Fibroblast of skin of right quadriceps (primary cell): ENCODE results near the gene PDX1.

Experiments
- DNase-seq: peaks from one replicate; pipeline ENCODE4 v3.0.0-alpha.2; 2013

PDX1 gene

GRCh38 chr13:27922883-27923612 lies 3.2 kb downstream of the PDX1 start:
- no peak for DNase-seq

GRCh38 chr13:27923794-27924528 lies 4.2 kb downstream of the PDX1 start:
- DNase-seq = no peak

DNA sequence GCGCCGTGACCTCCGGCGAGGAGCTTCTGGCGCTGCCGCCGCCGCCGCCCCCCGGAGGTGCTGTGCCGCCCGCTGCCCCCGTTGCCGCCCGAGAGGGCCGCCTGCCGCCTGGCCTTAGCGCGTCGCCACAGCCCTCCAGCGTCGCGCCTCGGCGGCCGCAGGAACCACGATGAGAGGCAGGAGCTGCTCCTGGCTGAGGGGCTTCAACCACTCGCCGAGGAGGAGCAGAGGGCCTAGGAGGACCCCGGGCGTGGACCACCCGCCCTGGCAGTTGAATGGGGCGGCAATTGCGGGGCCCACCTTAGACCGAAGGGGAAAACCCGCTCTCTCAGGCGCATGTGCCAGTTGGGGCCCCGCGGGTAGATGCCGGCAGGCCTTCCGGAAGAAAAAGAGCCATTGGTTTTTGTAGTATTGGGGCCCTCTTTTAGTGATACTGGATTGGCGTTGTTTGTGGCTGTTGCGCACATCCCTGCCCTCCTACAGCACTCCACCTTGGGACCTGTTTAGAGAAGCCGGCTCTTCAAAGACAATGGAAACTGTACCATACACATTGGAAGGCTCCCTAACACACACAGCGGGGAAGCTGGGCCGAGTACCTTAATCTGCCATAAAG lies 4.8 kb downstream of the PDX1 start:
- no peak for DNase-seq

DNA sequence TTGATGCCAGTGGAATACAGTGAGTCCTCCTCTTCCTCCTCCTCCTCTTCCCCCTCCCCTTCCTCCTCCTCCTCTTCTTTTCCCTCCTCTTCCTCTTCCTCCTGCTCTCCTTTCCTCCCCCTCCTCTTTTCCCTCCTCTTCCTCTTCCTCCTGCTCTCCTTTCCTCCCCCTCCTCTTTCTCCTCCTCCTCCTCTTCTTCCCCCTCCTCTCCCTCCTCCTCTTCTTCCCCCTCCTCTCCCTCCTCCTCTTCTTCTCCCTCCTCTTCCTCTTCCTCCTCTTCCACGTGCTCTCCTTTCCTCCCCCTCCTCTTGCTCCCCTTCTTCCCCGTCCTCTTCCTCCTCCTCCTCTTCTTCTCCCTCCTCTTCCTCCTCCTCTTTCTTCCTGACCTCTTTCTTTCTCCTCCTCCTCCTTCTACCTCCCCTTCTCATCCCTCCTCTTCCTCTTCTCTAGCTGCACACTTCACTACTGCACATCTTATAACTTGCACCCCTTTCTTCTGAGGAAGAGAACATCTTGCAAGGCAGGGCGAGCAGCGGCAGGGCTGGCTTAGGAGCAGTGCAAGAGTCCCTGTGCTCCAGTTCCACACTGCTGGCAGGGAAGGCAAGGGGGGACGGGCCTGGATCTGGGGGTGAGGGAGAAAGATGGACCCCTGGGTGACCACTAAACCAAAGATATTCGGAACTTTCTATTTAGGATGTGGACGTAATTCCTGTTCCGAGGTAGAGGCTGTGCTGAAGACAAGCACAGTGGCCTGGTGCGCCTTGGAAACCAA lies 5.6 kb downstream of the PDX1 start:
- DNase-seq = no peak

GRCh38 chr13:27926644-27927434 lies 7.0 kb downstream of the PDX1 start:
- no peak for DNase-seq

GRCh38 chr13:27927444-27928352 lies 7.9 kb downstream of the PDX1 start:
- DNase-seq = no peak

GRCh38 chr13:27928353-27928804 lies 8.6 kb downstream of the PDX1 start:
- DNase-seq = no peak

DNA sequence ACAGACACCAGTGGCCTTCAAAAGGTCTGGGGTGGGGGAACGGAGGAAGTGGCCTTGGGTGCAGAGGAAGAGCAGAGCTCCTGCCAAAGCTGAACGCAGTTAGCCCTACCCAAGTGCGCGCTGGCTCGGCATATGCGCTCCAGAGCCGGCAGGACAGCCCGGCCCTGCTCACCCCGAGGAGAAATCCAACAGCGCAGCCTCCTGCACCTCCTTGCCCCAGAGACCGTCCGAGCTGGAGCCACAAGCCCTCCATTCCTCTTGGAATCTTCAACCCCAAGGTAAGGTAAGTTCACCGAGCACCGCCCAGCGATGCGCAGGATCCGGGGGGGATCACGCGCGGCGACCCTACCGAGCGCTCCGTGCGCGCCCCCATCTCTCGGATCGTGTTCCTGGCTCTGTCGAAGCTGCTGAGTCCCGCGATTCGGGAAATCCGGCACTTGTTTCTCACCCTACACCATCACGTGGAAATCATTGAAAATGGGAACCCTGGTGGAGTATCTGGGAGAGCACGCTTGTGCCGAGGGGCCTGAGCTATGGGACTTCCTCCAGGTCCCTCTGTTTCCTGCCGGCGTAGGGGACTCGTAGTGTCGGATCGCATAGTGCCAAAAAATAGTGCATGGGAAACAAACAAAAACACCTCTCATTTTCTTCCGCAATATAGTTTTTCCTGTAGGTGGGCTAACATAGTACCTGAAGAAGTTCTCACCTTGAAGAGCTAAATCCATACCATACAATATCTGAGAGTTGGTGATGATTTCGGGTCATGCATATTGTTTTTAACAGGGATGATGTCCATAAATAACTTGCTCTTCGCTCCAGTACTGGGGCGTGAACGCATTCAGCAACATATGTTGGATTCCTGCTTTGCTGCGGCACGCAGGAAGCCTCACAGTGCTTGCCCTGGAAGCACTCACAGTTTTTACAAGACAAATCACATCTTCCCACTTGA lies 9.3 kb downstream of the PDX1 start:
- no peak for DNase-seq

- no peak for DNase-seq
These were observed 10.1 kb downstream of the PDX1 start for GRCh38 chr13:27929868-27930267.

GRCh38 chr13:27933118-27933517 lies 13.3 kb downstream of the PDX1 start:
- no peak for DNase-seq

DNA sequence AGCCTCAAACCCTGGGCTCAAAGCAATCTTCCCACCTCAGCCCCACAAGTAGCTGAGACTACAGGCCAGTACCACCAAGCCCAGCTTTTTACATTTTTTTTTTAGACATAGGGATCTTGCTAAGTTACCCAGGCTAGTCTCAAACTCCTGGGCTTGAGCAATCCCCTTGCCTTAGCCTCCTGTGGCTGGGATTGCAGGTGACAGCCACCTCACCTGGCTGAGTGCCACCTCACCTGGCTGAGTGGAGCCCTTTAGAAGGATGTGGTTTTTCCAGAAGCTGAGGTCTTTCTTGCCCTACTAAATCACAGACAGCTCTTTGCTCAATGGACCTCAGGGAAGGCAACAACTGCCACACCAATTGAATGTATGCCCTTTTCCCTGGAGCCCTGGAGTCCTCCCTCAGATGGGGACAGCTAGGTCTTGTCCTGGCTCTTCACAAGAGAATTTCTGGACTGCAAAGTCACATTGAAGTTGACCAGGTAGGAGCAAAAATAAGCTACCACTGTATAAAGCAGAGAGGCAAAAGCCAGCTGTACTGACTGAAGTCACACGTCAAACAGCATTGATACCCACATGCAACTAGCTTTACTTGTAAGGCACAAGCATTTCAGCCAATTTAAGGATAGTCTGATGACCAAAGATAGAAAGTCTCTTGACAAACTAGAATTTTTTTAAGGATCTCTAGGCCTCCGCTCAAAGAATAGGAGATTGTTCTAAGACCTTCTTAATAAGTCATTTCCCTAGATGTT lies 14.0 kb downstream of the PDX1 start:
- no peak for DNase-seq

DNA sequence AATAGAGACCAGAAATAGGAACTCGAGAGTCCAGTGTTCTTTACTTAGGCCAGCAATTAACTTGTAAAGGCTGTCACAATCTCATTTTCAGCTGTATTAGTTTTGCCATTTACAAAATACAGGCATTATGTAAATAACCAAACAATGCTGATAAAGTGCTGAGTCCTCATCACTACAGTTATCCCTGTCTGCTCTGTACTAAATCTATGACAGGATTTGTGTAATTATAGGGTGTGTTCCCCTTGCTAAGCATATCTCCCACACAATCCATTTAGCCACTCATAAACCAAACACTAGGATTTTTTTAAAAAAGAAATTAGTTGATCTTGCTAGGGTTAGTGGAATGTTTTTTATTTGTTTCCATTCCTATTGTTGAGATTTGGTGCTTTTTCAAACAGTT lies 23.2 kb downstream of the PDX1 start:
- DNase-seq = no peak

DNA sequence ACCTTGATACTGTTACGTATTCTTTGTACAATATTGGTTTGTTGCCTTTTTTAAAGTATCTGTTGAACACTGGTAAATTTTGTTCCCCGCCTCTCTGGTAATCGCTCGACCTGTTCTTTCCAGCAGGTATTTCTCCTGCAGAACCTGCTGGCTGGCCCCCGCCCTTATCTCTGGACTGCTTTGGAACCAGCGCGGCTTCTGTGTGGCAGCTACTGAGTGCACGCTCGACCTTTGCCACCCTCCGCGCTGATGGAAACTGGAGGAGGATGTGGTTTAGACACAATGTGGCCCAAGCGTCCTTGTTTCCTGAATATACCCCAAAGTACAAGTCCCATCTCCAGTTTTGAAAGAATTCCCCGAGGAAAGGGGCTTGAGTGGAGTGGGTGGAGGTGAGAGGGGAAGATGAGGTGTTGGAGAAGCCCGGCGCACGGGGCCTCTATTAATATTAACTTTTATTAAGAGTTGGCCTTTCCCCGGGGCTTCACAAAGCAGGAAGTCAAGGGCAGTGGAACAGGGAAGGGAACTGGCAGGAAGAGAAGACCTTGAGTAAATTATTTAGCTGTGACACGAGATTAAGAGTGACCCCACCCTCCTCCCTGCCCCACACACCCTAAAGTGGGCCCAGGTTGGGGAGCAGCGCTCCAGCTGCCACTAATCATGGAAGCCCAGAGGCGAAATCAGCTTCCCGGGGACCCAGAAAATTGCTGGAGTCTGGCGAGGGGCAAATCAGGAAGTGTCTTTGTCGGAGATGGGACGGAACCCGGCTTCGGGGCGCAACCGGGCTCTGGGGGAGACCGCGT lies 33.3 kb downstream of the PDX1 start:
- no peak for DNase-seq

- peak; percentile 67 for DNase-seq
These were observed 34.0 kb downstream of the PDX1 start for GRCh38 chr13:27953676-27954405.

DNA sequence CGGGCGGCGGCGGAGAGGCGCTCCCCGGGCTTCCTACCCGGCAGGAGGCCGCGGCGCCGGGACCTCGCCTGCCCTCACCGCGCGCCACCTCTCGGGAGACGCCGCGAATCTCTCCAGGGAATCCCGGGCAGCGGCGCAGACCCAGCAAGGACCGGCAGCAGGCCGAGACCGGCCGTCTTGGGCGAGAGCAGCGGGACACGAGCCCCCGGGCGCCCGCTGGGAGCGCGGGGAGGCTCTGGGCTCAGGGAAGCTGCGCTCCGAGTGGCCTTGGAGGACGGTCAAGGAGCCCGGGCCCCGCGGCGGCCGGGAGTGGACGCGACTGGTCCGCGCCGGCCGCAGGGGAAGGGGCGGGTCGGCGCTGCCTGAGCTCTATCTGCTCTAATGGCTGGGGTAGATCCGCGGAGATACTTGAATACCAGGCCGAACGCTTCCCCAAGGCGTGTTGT lies 34.6 kb downstream of the PDX1 start:
- DNase-seq = peak; percentile 33

GRCh38 chr13:27955014-27955591 lies 35.3 kb downstream of the PDX1 start:
- DNase-seq = no peak
